GM18517 (cell line): ENCODE measurements around the gene POLR2E.
A peak's percentile ranks its signal among the peaks of the same experiment; 100 is the strongest.

ENCODE experiments used
- ATAC-seq: cut with Tn5 transposase; IDR thresholded peaks from one replicate; pipeline ENCODE4 v1.9.1; 2021; ENCODE audit warnings: mild to moderate bottlenecking, moderate library complexity; ENCODE audit not compliant: unreplicated experiment

POLR2E gene

DNA sequence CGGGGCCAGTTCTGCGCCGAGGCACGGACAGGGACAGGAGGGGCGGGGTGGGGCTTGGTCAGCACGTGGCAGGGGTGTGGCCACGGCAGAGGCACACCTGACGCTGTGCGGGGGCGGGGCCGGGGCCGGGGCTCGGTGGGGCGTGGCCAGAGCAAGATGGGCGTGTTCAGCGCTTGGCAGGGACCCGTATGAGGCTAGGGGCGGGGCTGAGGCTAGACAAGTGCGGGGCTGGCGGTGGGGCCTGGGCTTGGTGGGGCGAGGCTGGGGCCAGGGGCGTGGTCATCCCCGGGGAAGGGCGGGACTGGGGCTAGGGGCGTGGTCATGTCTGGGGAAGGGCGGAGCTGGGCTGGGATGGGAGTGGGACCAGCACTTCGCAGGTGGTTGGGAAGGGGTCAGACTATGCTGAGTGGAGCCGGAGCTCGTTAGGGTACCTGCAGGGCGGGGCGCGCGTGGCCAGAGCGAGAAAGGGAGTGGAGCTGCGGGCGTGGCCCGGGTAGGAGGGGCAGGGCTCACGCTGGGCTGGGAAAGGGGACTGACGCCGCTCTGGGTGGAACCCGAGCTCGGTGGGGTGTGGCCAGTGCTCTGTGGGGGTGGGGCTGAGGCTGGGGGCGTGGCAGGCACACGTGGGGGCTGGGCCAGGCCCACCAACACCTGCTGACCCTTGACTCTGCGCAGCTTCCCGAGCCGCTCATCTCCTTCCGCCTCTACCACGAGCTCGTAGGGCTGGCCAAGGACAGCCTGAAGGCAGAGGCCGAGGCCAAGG lies 12.8 kb downstream of the POLR2E start:
- ATAC-seq, result no peak

DNA sequence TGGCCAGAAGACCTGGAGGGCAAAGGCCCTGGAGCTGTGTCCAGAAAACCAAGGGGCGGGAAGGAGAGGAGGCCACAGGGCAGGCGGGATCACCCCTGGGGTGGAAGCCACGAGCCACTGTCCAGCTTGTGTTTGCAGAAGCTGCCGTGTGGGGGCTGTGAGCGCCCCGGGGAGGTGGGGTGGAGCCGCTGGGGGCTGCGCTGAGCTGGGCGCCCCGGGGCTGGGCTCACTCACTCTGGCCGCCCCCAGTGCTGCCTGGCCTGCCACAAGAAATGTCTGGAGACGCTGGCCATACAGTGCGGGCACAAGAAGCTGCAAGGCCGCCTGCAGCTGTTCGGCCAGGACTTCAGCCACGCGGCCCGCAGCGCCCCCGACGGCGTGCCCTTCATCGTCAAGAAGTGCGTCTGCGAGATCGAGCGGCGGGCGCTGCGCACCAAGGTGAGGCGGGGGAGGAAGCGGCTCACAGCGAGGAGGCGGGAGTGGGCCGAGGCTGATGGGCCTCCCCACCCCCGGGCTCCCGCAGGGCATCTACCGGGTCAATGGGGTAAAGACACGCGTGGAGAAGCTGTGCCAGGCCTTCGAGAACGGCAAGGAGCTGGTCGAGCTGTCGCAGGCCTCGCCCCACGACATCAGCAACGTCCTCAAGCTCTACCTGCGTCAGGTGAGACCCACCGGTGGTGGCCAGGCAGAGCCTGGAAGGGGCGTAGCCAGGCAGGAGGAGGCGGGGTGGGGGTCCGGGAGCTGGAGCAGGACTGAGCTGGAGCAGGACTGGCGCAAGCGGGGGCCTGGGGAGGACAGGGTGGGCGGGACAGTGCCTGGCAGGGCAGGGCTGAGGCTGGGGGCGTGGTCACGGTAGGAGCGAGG lies 13.6 kb downstream of the POLR2E start:
- no peak for ATAC-seq

DNA sequence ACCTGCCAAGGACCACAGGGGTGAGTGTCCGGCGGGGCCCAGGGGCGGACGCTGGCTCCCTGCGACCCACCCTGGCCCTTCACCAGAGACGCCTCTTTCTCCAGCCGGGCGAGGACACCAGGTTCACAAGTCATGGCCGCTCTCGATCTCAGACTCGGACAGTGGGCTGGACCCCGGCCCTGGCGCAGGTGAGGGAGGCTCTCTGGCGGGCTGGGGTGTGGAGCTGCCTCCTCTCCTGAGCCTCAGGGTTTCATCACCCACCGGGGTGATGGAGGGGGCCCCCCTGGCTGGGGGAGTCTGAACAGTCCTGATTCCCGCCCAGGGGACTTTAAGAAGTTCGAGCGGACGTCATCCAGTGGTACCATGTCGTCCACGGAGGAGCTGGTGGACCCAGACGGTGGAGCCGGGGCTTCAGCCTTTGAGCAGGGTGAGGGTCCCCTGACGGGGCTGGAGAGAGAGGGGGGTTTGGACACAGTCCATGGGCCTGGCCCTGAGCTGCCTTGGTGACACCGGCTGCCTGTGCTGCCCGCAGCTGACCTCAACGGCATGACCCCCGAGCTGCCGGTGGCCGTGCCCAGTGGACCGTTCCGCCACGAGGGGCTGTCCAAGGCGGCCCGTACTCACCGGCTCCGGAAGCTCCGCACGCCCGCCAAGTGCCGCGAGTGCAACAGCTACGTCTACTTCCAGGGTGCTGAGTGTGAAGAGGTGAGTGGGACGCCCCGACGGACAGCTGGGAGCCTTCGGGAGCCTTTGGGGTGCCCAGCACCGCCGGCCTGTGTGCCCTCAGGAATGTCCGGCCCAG lies 14.6 kb downstream of the POLR2E start:
- no peak for ATAC-seq

- ATAC-seq, result no peak
These were observed 15.5 kb downstream of the POLR2E start for GRCh38 chr19:1079566-1080111.

DNA sequence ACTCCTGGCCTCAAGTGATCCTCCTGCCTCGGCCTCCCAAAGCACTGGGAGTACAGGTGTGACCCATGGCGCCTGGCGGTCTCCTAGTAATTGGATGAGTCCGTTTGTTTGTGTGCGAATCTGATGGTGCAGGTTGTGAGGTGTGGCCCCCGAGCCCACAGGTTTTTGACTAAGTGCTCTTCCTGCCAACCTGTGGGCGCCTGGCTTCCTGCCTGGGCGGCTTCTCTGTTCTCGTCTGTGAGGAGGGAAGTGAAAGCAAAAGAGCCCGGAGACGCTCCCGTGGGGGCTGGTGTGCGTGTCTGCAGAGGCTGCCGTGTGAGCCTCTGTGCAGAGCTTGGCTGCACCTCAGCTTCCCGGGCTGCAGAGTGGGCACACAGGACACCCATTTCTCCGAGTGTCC lies 18.2 kb downstream of the POLR2E start:
- ATAC-seq, result peak; percentile 55

DNA sequence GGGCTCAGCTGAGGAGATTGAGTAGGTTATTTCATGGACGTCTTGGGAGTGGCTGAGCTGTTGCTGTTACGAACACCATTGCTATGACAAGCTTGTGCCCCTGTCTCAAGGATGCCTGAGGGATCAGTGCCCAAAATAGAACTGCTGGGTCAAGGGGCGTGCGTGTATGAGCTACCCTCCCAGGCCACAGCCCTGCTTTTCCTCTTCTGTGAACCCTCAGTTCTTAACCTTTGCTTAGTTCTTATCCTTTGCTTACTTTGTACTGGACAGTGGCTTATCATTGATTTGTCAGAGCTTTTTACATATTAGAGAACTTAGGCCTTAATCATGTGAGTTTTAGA lies 19.2 kb downstream of the POLR2E start:
- ATAC-seq, result no peak

- peak; percentile 44 for ATAC-seq
These were observed 20.5 kb downstream of the POLR2E start for GRCh38 chr19:1074544-1075283.

DNA sequence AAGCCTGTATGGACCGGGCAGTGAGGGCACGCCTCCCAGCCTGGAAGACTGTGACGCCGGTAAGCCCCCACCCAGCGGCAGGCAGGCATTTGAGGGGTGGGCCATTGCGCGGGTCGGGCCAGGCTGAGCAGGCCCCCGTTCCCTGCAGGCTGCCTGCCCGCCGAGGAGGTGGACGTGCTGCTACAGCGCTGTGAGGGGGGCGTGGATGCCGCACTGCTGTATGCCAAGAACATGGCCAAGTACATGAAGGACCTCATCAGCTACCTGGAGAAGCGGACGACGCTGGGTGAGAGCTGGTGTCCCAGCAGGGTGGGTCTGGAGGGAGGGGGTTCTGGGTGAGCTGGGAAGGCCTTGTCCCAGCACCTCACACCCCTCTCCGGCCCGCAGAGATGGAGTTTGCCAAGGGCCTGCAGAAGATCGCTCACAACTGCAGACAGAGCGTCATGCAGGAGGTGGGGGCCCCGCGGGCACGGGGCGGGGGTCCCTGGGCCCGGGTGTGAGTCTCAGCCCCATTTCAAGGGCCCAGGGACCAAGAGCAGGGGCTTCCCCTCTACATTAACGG lies 21.1 kb downstream of the POLR2E start:
- ATAC-seq, result no peak

DNA sequence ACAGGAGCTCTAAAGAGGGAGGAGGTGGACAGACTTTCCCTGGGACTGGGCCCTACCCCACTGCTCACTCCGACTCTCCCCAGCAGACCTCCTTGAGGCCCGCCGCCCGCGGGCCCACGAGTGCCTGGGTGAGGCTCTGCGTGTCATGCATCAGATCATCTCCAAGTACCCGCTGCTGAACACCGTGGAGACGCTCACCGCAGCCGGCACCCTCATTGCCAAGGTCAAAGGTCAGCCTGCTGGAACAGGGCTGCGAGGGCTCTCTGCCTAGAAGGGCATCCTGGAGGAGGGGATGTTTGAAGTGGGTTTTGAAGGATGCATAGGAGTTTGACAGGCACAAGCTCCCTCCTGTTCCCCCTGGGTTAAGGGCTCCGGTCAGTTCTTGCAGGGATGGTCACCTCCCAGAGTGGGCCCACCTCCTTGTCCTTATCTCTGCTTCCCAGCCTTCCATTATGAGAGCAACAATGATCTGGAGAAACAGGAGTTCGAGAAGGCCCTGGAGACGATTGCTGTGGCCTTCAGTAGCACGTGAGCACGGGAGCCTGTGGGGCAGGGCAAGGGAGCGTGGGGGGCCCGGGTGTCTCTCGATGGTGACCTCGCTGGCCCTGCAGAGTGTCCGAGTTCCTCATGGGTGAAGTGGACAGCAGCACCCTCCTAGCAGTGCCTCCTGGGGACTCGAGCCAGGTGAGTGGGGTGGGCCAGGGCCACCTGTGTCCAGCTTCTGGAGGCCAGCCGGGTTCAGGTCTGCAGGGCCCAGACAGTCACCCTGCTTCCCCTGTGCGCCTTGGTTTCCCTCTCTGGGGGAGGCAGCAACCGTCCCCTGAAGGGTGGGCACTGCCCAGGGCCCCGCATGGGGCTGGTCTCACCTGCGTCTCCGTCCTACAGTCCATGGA lies 21.9 kb downstream of the POLR2E start:
- no peak for ATAC-seq

DNA sequence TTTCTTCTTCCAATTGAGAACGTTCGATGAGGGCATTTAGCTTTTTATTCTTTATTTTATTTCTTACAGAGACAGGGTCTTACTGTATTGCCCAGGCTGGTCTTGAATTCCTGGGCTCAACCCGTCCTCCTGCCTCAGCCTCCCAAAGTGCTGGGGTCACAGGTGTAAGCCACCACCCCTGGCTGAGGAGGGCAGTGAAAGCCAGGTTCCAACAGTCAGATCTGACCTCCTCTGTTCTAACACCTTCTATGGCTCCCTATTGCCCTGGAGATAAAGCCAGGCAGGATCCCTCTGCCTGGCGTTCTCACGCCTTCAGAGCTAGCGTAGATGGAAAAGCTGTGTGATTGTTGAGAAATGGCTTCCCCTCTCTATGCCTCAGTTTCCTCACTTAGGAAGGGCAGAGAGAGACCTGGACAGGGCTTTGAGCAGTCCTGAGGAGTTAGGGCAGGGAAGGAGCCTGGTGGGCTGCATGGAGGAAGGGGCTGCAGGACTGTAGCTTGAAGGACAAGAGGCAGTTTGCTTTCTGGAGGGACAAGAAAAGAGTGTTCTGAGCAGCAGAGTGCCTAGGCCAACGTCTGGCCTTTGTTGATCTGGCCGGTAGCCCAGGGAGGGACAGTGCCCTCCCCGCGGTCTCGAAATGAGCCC lies 22.7 kb downstream of the POLR2E start:
- ATAC-seq, result no peak

DNA sequence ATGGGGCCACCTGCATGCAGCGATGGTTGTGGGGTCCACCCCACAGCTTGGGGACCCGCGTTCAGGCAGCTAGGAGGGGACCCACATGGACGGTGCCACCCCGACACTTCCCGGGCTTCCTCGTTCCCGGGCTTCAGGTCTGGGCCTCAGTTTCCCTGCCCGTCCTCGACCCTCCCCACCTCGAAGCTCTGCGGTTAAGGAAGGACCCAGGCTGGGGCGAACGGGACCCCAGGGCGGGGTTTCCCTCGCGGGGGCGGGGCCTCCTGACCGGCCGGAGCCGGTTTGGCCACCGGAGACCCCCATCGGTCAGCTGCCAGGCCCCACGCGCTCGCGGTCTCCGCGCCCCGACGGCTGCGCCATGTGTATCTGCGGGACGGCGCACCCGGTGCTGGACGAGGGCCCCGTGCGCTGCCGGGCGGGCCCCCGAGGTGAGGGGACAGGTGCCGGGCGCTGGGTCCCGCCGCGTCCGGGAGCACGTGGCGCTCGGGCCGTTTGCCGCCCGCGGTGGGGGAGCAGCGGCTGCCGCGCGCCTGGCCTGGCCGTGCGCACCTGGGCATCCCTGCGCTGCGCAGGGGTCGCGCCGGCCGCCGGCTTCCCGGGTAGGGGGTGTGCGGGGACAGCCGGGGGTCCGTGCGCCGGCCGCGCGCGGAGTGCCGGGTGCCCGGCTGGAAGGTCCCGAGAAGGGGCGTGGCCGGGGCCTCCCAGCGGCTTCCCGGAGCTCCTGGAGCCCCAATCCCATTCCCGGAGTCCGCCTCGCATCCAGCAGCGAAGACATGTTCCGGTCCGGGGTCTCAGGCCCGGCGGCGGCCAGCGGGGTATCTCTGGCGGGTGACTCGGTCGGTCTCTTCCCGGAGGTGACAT lies 24.0 kb downstream of the POLR2E start:
- no peak for ATAC-seq

GRCh38 chr19:1070576-1070930 lies 24.6 kb downstream of the POLR2E start:
- ATAC-seq, result no peak

GRCh38 chr19:1069009-1069779 lies 26.0 kb downstream of the POLR2E start:
- no peak for ATAC-seq

DNA sequence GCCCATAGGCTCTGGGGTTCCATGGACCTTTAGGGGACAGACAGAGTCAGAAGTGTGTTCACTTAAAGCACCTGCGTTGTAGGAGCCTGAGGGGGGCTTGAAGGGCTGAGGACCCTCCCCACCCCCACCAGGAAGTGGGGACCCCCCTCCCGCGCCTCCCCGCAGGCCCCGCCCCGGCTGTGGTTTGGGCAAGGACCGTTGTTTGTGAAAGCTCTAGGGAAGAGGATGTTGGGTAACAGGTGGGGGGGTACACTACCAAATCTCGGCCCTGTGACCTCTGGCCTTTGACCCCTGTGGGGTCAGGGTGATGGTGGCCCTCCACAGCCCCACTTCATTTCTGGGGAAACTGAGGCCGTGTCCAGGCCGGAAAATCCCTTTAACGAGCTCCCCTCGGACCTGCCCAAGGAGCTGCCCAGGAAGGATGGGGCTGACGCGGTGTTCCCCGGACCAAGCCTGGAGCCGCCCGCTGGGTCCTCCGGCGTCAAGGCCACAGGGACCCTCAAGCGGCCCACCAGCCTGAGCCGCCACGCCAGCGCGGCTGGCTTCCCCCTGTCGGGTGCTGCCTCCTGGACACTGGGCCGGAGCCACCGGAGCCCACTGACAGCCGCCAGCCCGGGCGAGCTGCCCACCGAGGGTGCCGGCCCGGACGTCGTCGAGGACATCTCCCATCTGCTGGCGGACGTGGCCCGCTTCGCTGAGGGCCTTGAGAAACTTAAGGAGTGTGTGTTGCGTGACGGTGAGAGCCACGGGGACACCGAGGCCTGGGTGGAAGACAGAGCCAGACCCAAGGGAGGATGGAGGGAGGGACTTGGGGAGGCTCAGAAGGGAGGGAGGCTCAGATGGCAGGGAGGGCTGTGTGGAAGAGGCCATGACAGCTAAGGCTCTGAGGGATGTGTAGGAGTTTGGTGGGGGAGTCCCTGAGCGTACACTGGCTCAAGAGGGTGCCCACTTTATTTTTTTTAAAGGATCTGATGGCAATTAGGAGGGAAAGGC lies 26.9 kb downstream of the POLR2E start:
- no peak for ATAC-seq

DNA sequence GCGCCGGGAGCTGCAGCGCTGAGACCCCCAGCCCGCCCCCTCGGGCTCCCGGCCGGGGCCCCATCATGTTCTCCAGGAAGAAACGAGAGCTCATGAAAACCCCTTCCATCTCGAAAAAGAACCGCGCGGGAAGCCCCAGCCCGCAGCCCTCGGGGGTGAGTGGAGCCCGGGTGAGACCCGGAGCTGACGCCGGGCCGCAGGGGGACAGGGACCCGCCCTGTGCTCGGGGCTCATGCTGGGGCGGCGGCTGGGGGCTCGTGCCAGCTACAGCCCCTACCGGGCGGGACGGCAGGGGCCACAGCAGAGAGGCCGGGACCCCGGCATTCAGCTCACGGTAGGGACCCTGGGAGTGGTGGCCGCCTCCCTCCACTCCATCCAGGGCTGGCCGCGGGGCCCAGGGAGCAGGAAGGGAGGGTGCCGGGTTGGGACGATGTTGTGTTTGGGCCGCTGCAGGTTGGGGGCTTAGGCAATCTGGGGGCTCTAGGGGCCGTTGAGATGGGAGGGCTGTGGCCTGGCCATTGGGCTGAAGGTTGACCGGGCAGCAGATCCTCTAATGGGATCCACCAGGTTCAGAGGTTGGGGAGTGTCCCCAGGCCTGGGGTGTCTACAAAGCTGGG lies 27.7 kb downstream of the POLR2E start:
- ATAC-seq, result no peak
